Inferior parietal cortex (tissue), 1 donor: ENCODE data around the gene HCN4.
"Not testable (repeated sequence)": the region's sequence is repeated elsewhere in the genome, so short reads cannot be mapped to it uniquely, and the experiment has no call there.

Experiments used
- DNase-seq: peaks from one replicate; pipeline ENCODE4 v3.0.0-alpha.2; 2016; ENCODE audit errors: extremely low spot score

The HCN4 gene

GRCh38 chr15:73368301-73369136 lies at the start of gene HCN4:
TSS of gene HCN4 (minus strand) at chr15:73368958. CDS start at chr15:73368270, 688 bp downstream.
- no peak for DNase-seq

- DNase-seq = no peak
Measured at GRCh38 chr15:73414876-73415275, 46.1 kb upstream of the HCN4 start.

- DNase-seq = no peak
Measured at GRCh38 chr15:73403171-73403570, 34.4 kb upstream of the HCN4 start.

GRCh38 chr15:73400222-73400621 lies 31.5 kb upstream of the HCN4 start:
- not testable (repeated sequence) for DNase-seq

GRCh38 chr15:73398861-73399260 lies 30.1 kb upstream of the HCN4 start:
- no peak for DNase-seq

- no peak for DNase-seq
Measured at GRCh38 chr15:73397461-73397860, 28.7 kb upstream of the HCN4 start.

GRCh38 chr15:73395671-73396070 lies 26.9 kb upstream of the HCN4 start:
- no peak for DNase-seq

GRCh38 chr15:73394782-73395181 lies 26.0 kb upstream of the HCN4 start:
- DNase-seq = no peak

GRCh38 chr15:73393336-73393735 lies 24.6 kb upstream of the HCN4 start:
- no peak for DNase-seq

GRCh38 chr15:73392025-73392424 lies 23.3 kb upstream of the HCN4 start:
- no peak for DNase-seq

GRCh38 chr15:73391128-73391872 lies 22.5 kb upstream of the HCN4 start:
- DNase-seq = no peak

GRCh38 chr15:73389971-73390544 lies 21.3 kb upstream of the HCN4 start:
- no peak for DNase-seq

- no peak for DNase-seq
Measured at GRCh38 chr15:73389539-73389938, 20.8 kb upstream of the HCN4 start.

- no peak for DNase-seq
Measured at GRCh38 chr15:73388256-73388781, 19.6 kb upstream of the HCN4 start.

- DNase-seq = no peak
Measured at GRCh38 chr15:73387507-73388255, 18.9 kb upstream of the HCN4 start.

GRCh38 chr15:73386886-73387506 lies 18.2 kb upstream of the HCN4 start:
- DNase-seq = no peak

GRCh38 chr15:73386238-73386637 lies 17.5 kb upstream of the HCN4 start:
- no peak for DNase-seq

GRCh38 chr15:73385205-73385604 lies 16.4 kb upstream of the HCN4 start:
- DNase-seq = no peak

- DNase-seq = no peak
Measured at GRCh38 chr15:73383310-73384189, 14.8 kb upstream of the HCN4 start.

GRCh38 chr15:73382115-73382514 lies 13.4 kb upstream of the HCN4 start:
- no peak for DNase-seq
